Globus pallidus (tissue), 1 donor: ENCODE measurements around the gene DISP2.

Experiments
- DNase-seq: peaks from one replicate; pipeline ENCODE4 v3.0.0-alpha.2; 2015; ENCODE audit warnings: low spot score

Gene DISP2

DNA sequence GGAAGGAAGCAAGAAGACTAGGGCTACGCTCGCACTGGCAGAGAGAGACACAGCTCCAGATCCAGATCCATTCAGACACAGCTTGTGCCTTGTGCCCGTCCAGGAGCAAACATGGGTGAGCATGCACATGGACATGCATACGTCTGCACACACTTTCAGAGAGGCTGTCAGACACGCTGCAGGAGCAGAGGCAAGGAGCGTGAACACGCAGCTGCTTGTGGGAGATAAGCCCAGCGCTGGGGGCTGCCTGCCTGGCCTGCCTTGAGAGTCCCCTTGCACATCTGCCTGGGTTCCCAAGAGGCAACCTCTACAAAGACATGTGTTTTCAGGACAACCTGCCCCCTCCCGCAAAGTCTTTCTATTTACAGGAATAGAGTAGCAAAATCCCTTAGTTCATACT lies 69.2 kb downstream of the DISP2 start:
- DNase-seq = no peak

DNA sequence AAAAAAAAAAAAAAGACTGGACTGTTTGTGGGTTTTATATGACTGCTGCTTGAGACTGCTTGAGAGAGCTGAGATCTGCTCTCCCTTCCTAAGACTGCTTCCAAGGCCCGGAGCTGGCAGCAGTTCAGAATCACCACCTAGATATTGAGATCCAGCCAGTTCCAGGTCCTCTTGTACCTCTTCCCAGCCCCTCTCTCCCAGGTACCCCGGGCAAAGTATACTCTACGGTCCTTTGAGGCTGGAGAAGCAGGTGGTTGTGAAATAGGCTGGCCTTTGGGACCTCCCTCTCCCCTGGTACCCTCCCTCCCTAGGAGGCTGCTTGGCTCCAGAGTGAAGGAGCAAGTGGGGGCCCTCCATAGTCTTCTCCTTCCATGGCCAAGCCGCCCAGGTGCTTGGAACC lies 70.2 kb downstream of the DISP2 start:
- no peak for DNase-seq
